OCI-LY1 (cell line): ENCODE results near the gene ALDH4A1.

Experiments
- H2AFZ ChIP-seq: fragments of 200-600 bp; sonication (generic), shearing (Covaris generic); 2 replicates; pipeline ENCODE4 v1.6.0; 2014; ENCODE audit warnings: antibody characterized with exemption, mild to moderate bottlenecking, low read length
- H3F3A ChIP-seq: fragments of 200-600 bp; sonication (generic), shearing (Covaris generic); 2 replicates; pipeline ENCODE4 v1.6.0; 2014; ENCODE audit warnings: mild to moderate bottlenecking, antibody characterized with exemption, low read length, moderate library complexity; ENCODE audit not compliant: insufficient read depth
- H3K27ac ChIP-seq: fragments of 200-600 bp; sonication (generic); 2 replicates; pipeline ENCODE4 v1.5.1; 2014; ENCODE audit warnings: low read length, mixed run types, mild to moderate bottlenecking, low read depth; ENCODE audit not compliant: poor library complexity, severe bottlenecking
- H3K27me3 ChIP-seq: fragments of 200-600 bp; sonication (generic); 2 replicates; pipeline ENCODE4 v1.6.0; 2014; ENCODE audit warnings: antibody characterized with exemption, mild to moderate bottlenecking, low read length, moderate library complexity; ENCODE audit not compliant: insufficient read depth
- H3K36me3 ChIP-seq: fragments of 200-600 bp; sonication (generic); 2 replicates; pipeline ENCODE4 v1.6.1; 2014; ENCODE audit warnings: mild to moderate bottlenecking, antibody characterized with exemption, low read length, moderate library complexity, mixed read lengths; ENCODE audit not compliant: insufficient read depth
- H3K4me1 ChIP-seq: fragments of 200-600 bp; sonication (generic); 2 replicates; pipeline ENCODE4 v1.5.1; 2014; ENCODE audit warnings: mild to moderate bottlenecking, low read length, moderate library complexity; ENCODE audit not compliant: insufficient read depth, severe bottlenecking
- H3K4me2 ChIP-seq: fragments of 200-600 bp; sonication (generic), shearing (Covaris generic); 2 replicates; pipeline ENCODE4 v1.6.1; 2014; ENCODE audit warnings: low read length
- H3K4me3 ChIP-seq: fragments of 200-600 bp; sonication (generic); 2 replicates; pipeline ENCODE4 v1.5.1; 2014; ENCODE audit warnings: low read length, low read depth, mild to moderate bottlenecking, mixed read lengths; ENCODE audit not compliant: poor library complexity, severe bottlenecking
- H3K79me2 ChIP-seq: fragments of 200-600 bp; shearing (Covaris generic); 2 replicates; pipeline ENCODE4 v1.6.1; 2016; ENCODE audit warnings: mixed run types, low read length, mixed read lengths; ENCODE audit not compliant: insufficient read depth
- H3K9ac ChIP-seq: fragments of 200-600 bp; sonication (generic), shearing (Covaris generic); 2 replicates; pipeline ENCODE4 v1.6.1; 2014; ENCODE audit warnings: mild to moderate bottlenecking, low read length, mixed read lengths
- H3K9me2 ChIP-seq: fragments of 200-600 bp; sonication (generic), shearing (Covaris generic); 2 replicates; pipeline ENCODE4 v1.6.1; 2014; ENCODE audit warnings: low read depth, mild to moderate bottlenecking, low read length, mixed read lengths
- H3K9me3 ChIP-seq: fragments of 200-600 bp; shearing (Covaris generic); 2 replicates; pipeline ENCODE4 v1.6.1; 2014; ENCODE audit warnings: low read length, mixed read lengths
- H4K20me1 ChIP-seq: fragments of 200-600 bp; sonication (generic), shearing (Covaris generic); 2 replicates; pipeline ENCODE4 v1.6.0; 2016; ENCODE audit warnings: mild to moderate bottlenecking, low read length; ENCODE audit not compliant: insufficient read depth
- EZH2 ChIP-seq: fragments of 200-600 bp; sonication (generic), shearing (Covaris generic); IDR thresholded peaks from 2 replicates; pipeline ENCODE4 v1.8.0; 2017; ENCODE audit warnings: borderline replicate concordance, mixed run types, mild to moderate bottlenecking, antibody characterized with exemption, low read length, moderate library complexity, mixed read lengths
- TF ChIP-seq, protein P1 (sequence below): fragments of 200-600 bp; sonication (generic), shearing (Covaris generic); IDR thresholded peaks from 2 replicates; pipeline ENCODE4 v1.5.1; 2017; ENCODE audit warnings: mild to moderate bottlenecking, antibody characterized with exemption, low read length, moderate library complexity, mixed read lengths

Gene ALDH4A1

DNA sequence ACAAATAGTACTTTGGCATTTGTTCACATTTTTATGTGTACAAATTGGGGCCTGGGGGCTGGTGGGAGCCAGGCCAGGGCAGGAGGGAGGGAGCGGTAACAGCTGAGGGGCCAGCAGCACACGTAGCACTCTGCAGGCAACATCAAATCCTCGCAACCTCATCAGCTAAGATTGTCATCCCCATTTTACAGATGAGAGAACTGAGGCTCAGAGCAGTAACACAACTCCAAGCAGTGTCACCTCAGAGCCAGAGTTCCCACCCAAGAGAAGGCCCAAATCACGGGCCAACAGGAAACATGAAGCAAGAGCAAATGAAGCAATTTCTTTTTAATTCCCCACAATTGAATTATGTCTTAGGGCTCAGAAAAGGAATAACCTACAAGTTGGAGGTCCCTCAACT is 40.0 kb upstream of the ALDH4A1 start:
- no peaks in the 10 kb centered on the region for H3K4me1 ChIP-seq
- no peaks in the 10 kb centered on the region for H3K9me3 ChIP-seq
- H4K20me1 ChIP-seq = no peaks in the 10 kb centered on the region
- H3K4me2 ChIP-seq = no peak overlapping the region
- no peaks in the 10 kb centered on the region for H3K36me3 ChIP-seq
- no peak overlapping the region for H3K9ac ChIP-seq
- H3K9me2 ChIP-seq = no peaks in the 10 kb centered on the region
- no peaks in the 10 kb centered on the region for H3K79me2 ChIP-seq
- H2AFZ ChIP-seq = no peak overlapping the region
- TF ChIP-seq, protein P1, sequence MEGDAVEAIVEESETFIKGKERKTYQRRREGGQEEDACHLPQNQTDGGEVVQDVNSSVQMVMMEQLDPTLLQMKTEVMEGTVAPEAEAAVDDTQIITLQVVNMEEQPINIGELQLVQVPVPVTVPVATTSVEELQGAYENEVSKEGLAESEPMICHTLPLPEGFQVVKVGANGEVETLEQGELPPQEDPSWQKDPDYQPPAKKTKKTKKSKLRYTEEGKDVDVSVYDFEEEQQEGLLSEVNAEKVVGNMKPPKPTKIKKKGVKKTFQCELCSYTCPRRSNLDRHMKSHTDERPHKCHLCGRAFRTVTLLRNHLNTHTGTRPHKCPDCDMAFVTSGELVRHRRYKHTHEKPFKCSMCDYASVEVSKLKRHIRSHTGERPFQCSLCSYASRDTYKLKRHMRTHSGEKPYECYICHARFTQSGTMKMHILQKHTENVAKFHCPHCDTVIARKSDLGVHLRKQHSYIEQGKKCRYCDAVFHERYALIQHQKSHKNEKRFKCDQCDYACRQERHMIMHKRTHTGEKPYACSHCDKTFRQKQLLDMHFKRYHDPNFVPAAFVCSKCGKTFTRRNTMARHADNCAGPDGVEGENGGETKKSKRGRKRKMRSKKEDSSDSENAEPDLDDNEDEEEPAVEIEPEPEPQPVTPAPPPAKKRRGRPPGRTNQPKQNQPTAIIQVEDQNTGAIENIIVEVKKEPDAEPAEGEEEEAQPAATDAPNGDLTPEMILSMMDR = no peak
- TF ChIP-seq EZH2 = no peak
- no peaks in the 10 kb centered on the region for H3F3A ChIP-seq
- no peaks in the 10 kb centered on the region for H3K27me3 ChIP-seq
- no peak overlapping the region for H3K4me3 ChIP-seq
- H3K27ac ChIP-seq = no peak overlapping the region

DNA sequence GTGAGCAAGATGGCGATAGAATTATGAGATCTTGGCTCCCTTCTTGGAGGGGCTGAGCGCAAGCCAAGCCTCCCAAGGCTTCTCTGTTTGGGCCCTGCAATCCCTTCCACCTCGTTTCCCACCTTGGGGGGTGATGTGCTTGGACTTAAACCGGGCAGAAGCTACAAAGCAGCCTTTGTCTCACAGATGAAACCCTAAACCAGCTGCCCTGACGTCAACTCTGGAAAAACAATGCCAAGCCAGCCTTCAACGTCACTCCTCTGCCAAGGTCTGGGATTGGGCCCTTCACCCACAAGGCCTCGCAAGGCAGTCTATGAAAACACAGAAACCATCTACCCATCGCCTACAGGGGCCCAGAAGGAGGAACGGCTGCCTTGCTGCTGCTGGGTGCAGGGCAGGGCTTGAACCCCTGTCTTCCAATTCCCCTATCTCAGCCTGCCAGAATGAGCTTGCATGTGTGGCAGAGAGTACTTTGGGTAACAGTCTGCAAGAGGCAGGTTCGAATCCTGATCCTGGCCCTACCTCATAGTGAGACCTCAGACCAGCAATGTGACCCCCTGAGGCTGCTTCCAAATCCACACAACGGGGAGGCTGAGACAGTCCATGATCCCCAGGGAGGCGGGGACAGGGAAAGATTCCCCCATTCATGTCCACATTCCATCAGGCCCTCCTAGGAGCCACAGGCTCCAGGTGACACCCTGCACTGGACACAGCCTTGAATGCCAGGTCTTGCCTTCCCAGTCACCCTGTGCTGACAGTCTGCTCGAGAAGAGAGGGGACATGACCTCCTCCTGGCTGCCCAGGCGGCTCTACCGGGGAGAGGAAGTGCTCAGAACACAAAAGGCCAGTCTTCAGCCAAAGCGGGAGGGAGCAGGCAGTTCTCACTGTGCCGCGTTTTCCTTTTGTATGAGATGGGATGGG is 39.1 kb upstream of the ALDH4A1 start:
- Histone ChIP-seq H3K4me3 (no peak overlapping the region), H3K9me2 (no peaks in the 10 kb centered on the region), H3K9ac (no peak overlapping the region), H3F3A (no peaks in the 10 kb centered on the region), H4K20me1 (no peaks in the 10 kb centered on the region), H3K4me1 (no peaks in the 10 kb centered on the region), H3K9me3 (no peaks in the 10 kb centered on the region), H3K4me2 (no peak overlapping the region), H3K36me3 (no peaks in the 10 kb centered on the region), H2AFZ (no peak overlapping the region), H3K27ac (no peak overlapping the region), H3K27me3 (no peaks in the 10 kb centered on the region), H3K79me2 (no peaks in the 10 kb centered on the region)
- TF ChIP-seq, protein P1 = no peak
- no peak for TF ChIP-seq EZH2

DNA sequence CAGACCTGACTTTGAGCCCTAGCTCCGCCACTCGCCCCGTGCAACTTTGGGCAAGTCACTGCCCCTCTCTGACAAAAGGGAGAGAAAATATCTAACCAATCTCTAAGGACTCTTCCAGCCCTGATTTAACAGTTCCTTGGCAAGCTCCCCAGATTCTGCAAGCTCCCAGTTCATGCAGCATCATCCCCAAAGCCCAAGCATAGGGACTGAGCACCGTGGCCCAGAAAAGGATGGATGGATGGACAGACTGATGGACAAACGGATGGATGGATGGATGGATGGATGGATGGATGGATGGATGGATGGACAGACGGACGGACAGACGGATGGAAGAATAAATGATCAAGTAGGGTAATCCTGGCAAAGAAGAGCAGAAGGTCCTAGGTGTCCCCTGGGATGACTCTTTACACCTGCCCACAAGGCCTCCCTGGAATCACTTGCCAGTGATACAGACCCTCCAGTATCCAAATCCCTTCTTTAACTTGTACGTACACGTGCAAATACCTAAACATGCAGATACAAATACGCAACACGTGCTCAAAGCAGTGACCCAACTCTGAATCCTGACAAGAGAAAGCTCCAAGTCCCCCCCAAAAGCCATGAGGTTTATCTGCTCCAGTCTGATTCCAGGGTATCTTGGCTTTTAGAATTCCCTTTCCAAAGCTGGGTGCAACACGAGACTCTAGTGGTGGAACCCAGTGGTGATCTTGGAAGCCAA is 38.1 kb upstream of the ALDH4A1 start:
- Histone ChIP-seq H3K4me2 (no peak overlapping the region), H3K27me3 (no peaks in the 10 kb centered on the region), H3K9me2 (no peaks in the 10 kb centered on the region)

More for the DNA sequence above, 38.1 kb upstream of the ALDH4A1 start:
- TF ChIP-seq EZH2 = no peak
- TF ChIP-seq, protein P1 = no peak
- H3K27ac ChIP-seq = no peak overlapping the region
- no peaks in the 10 kb centered on the region for H3K9me3 ChIP-seq
- no peaks in the 10 kb centered on the region for H3K36me3 ChIP-seq
- H3K9ac ChIP-seq = no peak overlapping the region
- no peaks in the 10 kb centered on the region for H3K79me2 ChIP-seq
- no peaks in the 10 kb centered on the region for H3K4me1 ChIP-seq
- H4K20me1 ChIP-seq = no peaks in the 10 kb centered on the region
- H2AFZ ChIP-seq = no peak overlapping the region
- no peaks in the 10 kb centered on the region for H3F3A ChIP-seq
- H3K4me3 ChIP-seq = no peak overlapping the region
